HG02588 (cell line): ENCODE data around the gene NOXRED1.
A peak's percentile ranks its signal among the peaks of the same experiment; 100 is the strongest.
"Not testable (repeated sequence)": the region's sequence is repeated elsewhere in the genome, so short reads cannot be mapped to it uniquely, and the experiment has no call there.

ENCODE experiments used
- ATAC-seq: cut with Tn5 transposase; IDR thresholded peaks from one replicate; pipeline ENCODE4 v1.9.1; 2021; ENCODE audit warnings: mild to moderate bottlenecking, moderate library complexity; ENCODE audit not compliant: unreplicated experiment

The NOXRED1 gene

GRCh38 chr14:77423423-77423822 lies at the start of gene NOXRED1:
Gene NOXRED1, minus strand, starts transcription at chr14:77423523. Its CDS starts 634 bp downstream, at chr14:77422889.
- no peak for ATAC-seq

GRCh38 chr14:77470224-77470870 lies 47.0 kb upstream of the NOXRED1 start:
- no peak for ATAC-seq

- ATAC-seq: no peak
Measured at GRCh38 chr14:77469539-77469938, 46.2 kb upstream of the NOXRED1 start.

- no peak for ATAC-seq
Measured at GRCh38 chr14:77469067-77469505, 45.8 kb upstream of the NOXRED1 start.

GRCh38 chr14:77467801-77468200 lies 44.5 kb upstream of the NOXRED1 start:
- ATAC-seq: no peak

GRCh38 chr14:77459072-77459723 lies 35.9 kb upstream of the NOXRED1 start:
- no peak for ATAC-seq

GRCh38 chr14:77458249-77458950 lies 35.1 kb upstream of the NOXRED1 start:
- peak; percentile 15 for ATAC-seq

GRCh38 chr14:77457522-77458248 lies 34.4 kb upstream of the NOXRED1 start, which contains the start of the genes AHSA1 and VIPAS39:
Gene AHSA1, plus strand, starts transcription at chr14:77458093. Its CDS starts 97 bp downstream, at chr14:77458190.
Gene VIPAS39, minus strand, starts transcription at chr14:77457601. Its CDS starts 3,499 bp downstream, at chr14:77454102.
- peak; percentile 90 for ATAC-seq

- peak; percentile 13 for ATAC-seq
Measured at GRCh38 chr14:77457115-77457521, 33.8 kb upstream of the NOXRED1 start.

GRCh38 chr14:77455966-77456640 lies 32.8 kb upstream of the NOXRED1 start:
- no peak for ATAC-seq

- no peak for ATAC-seq
Measured at GRCh38 chr14:77442196-77442595, 18.9 kb upstream of the NOXRED1 start.

GRCh38 chr14:77439861-77440260 lies 16.5 kb upstream of the NOXRED1 start:
- no peak for ATAC-seq

GRCh38 chr14:77438596-77438995 lies 15.3 kb upstream of the NOXRED1 start:
- ATAC-seq: no peak

- no peak for ATAC-seq
Measured at GRCh38 chr14:77436042-77436441, 12.7 kb upstream of the NOXRED1 start.

GRCh38 chr14:77426396-77426795 lies 3.1 kb upstream of the NOXRED1 start:
- ATAC-seq: no peak

- no peak for ATAC-seq
Measured at GRCh38 chr14:77424862-77425261, 1.5 kb upstream of the NOXRED1 start.

GRCh38 chr14:77421201-77421600 lies 2.1 kb downstream of the NOXRED1 start:
- no peak for ATAC-seq

GRCh38 chr14:77416836-77417235 lies 6.5 kb downstream of the NOXRED1 start:
- ATAC-seq: no peak

GRCh38 chr14:77416098-77416497 lies 7.2 kb downstream of the NOXRED1 start:
- not testable (repeated sequence) for ATAC-seq

- not testable (repeated sequence) for ATAC-seq
Measured at GRCh38 chr14:77415403-77416030, 7.8 kb downstream of the NOXRED1 start.
